ENCODE measurements around the gene ZDHHC11.

The ZDHHC11 gene

DNA sequence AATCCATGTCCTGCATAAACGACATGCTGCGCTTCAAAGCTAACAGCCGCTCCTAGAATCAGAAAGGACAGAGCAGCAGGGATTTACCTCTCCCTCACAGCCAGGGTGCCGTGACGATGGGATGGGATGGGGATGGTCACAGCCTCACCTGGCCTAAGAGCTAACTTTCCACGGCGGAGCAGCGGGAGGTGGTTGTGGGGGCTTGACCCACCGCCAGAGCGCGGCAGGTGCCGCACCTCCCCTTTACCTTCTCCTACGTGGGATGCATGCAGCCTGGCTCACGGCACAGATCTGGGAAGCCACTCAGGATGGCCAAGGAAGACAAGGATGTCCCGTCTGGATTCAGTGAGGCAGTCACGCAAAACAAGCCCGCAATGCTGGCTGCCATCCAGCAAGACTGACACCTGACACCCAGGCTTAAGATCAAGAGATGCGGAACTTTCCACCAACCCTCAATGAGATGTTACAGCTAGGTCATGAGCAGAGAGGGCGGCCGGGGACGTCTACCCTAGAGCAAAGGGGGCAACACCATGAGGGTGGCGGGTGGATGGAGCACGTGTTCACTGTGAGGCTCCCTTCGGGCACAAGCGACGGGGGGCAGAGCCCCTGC, 36.0 kb upstream of the ZDHHC11 start:
- TF ChIP-seq, protein P1, sequence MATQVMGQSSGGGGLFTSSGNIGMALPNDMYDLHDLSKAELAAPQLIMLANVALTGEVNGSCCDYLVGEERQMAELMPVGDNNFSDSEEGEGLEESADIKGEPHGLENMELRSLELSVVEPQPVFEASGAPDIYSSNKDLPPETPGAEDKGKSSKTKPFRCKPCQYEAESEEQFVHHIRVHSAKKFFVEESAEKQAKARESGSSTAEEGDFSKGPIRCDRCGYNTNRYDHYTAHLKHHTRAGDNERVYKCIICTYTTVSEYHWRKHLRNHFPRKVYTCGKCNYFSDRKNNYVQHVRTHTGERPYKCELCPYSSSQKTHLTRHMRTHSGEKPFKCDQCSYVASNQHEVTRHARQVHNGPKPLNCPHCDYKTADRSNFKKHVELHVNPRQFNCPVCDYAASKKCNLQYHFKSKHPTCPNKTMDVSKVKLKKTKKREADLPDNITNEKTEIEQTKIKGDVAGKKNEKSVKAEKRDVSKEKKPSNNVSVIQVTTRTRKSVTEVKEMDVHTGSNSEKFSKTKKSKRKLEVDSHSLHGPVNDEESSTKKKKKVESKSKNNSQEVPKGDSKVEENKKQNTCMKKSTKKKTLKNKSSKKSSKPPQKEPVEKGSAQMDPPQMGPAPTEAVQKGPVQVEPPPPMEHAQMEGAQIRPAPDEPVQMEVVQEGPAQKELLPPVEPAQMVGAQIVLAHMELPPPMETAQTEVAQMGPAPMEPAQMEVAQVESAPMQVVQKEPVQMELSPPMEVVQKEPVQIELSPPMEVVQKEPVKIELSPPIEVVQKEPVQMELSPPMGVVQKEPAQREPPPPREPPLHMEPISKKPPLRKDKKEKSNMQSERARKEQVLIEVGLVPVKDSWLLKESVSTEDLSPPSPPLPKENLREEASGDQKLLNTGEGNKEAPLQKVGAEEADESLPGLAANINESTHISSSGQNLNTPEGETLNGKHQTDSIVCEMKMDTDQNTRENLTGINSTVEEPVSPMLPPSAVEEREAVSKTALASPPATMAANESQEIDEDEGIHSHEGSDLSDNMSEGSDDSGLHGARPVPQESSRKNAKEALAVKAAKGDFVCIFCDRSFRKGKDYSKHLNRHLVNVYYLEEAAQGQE (IDR thresholded peaks at IDR 0.05; ENCODE audit: insufficient replicate concordance, low read depth) = no peak
- TF ChIP-seq CTCF (IDR thresholded peaks at IDR 0.05; ENCODE audit: insufficient read depth, low read length) (no peak), GABPA (IDR thresholded peaks at IDR 0.05; ENCODE audit: low read depth) (no peak), SPI1 (IDR thresholded peaks at IDR 0.05; ENCODE audit: borderline replicate concordance, low read depth) (no peak), POLR2AphosphoS5 (IDR thresholded peaks at IDR 0.05; ENCODE audit: low read depth) (no peak)
- Histone ChIP-seq H3K4me3 (replicated peaks; ENCODE audit: insufficient read depth, low read length) (no peak overlapping the region), H3K27ac (replicated peaks) (no peak overlapping the region), H3K27me3 (ENCODE audit: insufficient read depth, poor library complexity, severe bottlenecking) (no peaks in the 10 kb centered on the region)
- DNase-seq (ENCODE audit: low read depth in 1 of 2, low spot score in 1 of 2) = no peak

DNA sequence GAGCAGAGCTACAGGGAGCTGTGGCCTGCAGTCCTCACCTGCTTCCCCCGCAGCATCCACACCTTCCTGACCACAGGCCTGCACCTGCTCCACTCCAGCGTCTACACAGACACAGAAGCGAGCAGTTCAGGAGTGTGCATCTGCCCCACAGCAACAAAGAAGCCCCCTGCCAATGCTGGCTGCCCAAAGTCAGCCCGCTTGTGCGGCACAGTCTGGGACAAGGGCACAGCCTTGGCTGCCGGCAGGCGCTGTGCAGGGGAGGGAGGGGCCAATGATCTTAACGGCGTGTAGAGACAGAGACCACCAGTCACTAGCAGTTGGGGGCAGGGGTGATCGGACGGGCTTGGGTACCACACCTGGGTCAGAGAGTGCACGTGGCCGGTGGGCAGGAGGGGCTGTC, 35.2 kb upstream of the ZDHHC11 start:
- Histone ChIP-seq H3K27me3 (ENCODE audit: insufficient read depth, poor library complexity, severe bottlenecking) (no peaks in the 10 kb centered on the region), H3K4me3 (replicated peaks; ENCODE audit: insufficient read depth, low read length) (no peak overlapping the region), H3K27ac (replicated peaks) (no peak overlapping the region)
- DNase-seq (ENCODE audit: low read depth in 1 of 2, low spot score in 1 of 2) = no peak
- TF ChIP-seq, protein P1 (IDR thresholded peaks at IDR 0.05; ENCODE audit: insufficient replicate concordance, low read depth) = no peak
- TF ChIP-seq GABPA (IDR thresholded peaks at IDR 0.05; ENCODE audit: low read depth) = no peak
- no peak for TF ChIP-seq CTCF (IDR thresholded peaks at IDR 0.05; ENCODE audit: insufficient read depth, low read length)
- no peak for TF ChIP-seq POLR2AphosphoS5 (IDR thresholded peaks at IDR 0.05; ENCODE audit: low read depth)
- no peak for TF ChIP-seq SPI1 (IDR thresholded peaks at IDR 0.05; ENCODE audit: borderline replicate concordance, low read depth)

DNA sequence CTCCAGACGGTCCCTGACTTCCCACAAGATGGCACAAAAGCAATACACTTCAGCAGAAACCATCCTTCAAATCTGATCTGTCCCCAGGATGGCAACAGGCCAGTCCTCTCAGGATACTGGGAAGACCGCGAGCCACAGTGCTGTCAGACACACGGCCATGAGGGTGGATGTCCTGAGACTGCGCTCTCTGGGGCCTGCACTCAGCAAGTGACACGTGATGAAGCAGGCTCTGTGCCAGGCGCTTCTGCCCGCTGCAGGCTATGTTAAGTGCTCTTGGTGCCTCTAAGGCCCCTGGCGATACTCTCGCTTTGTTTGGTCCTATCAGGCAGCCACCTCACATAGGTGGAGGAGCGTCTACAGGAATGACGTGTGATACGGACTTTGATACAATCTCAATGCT, 34.7 kb upstream of the ZDHHC11 start:
- Histone ChIP-seq H3K27me3 (ENCODE audit: insufficient read depth, poor library complexity, severe bottlenecking) (no peaks in the 10 kb centered on the region), H3K27ac (replicated peaks) (no peak overlapping the region), H3K4me3 (replicated peaks; ENCODE audit: insufficient read depth, low read length) (no peak overlapping the region)
- TF ChIP-seq POLR2AphosphoS5 (IDR thresholded peaks at IDR 0.05; ENCODE audit: low read depth) (no peak), SPI1 (IDR thresholded peaks at IDR 0.05; ENCODE audit: borderline replicate concordance, low read depth) (no peak), CTCF (IDR thresholded peaks at IDR 0.05; ENCODE audit: insufficient read depth, low read length) (no peak), GABPA (IDR thresholded peaks at IDR 0.05; ENCODE audit: low read depth) (no peak)
- TF ChIP-seq, protein P1 (IDR thresholded peaks at IDR 0.05; ENCODE audit: insufficient replicate concordance, low read depth) = no peak
- DNase-seq (ENCODE audit: low read depth in 1 of 2, low spot score in 1 of 2) = no peak
